H9 (cell line): ENCODE data around the gene ARMC12. TPM values are rescaled to one million over a fixed set of nuclear protein-coding genes. Genes with fewer than 3 reads are reported as not detected.

Source experiments
- DNase-seq: peaks from one replicate; pipeline ENCODE4 v3.0.0-alpha.2; 2017
- H2AFZ ChIP-seq: one replicate; pipeline ENCODE4 v1.6.1; 2013; ENCODE audit warnings: mild to moderate bottlenecking, low read length, control low read depth, moderate library complexity
- H2AK5ac ChIP-seq: 2 replicates; pipeline ENCODE4 v1.6.1; 2013; ENCODE audit warnings: low read length, control low read depth, mixed read lengths; ENCODE audit not compliant: insufficient read length
- H2BK120ac ChIP-seq: one replicate; pipeline ENCODE4 v1.6.1; 2013; ENCODE audit warnings: low read depth, mild to moderate bottlenecking, low read length, control low read depth, inconsistent platforms; ENCODE audit not compliant: poor library complexity, severe bottlenecking
- H2BK12ac ChIP-seq: 2 replicates; pipeline ENCODE4 v1.6.1; 2013; ENCODE audit warnings: low read length, control low read depth, mixed read lengths, low read depth; ENCODE audit not compliant: insufficient read length
- H2BK15ac ChIP-seq: 2 replicates; pipeline ENCODE4 v1.6.1; 2013; ENCODE audit warnings: low read depth, low read length, control low read depth
- H2BK20ac ChIP-seq: one replicate; pipeline ENCODE4 v1.6.1; 2013; ENCODE audit warnings: low read depth, mild to moderate bottlenecking, low read length, control low read depth, inconsistent platforms; ENCODE audit not compliant: poor library complexity, severe bottlenecking
- H2BK5ac ChIP-seq: 2 replicates; pipeline ENCODE4 v1.6.1; 2013; ENCODE audit warnings: low read length, control low read depth, mixed read lengths; ENCODE audit not compliant: insufficient read length
- H3K14ac ChIP-seq: 2 replicates; pipeline ENCODE4 v1.6.1; 2013; ENCODE audit warnings: low read length, control low read depth; ENCODE audit not compliant: insufficient read depth
- H3K18ac ChIP-seq: 2 replicates; pipeline ENCODE4 v1.6.1; 2013; ENCODE audit warnings: low read depth, mild to moderate bottlenecking, mixed read lengths, low read length, control low read depth; ENCODE audit not compliant: insufficient read length
- H3K23ac ChIP-seq: 2 replicates; pipeline ENCODE4 v1.6.1; 2013; ENCODE audit warnings: low read length, control low read depth, mixed read lengths, low read depth; ENCODE audit not compliant: insufficient read length
- H3K23me2 ChIP-seq: 2 replicates; pipeline ENCODE4 v1.6.1; 2013; ENCODE audit warnings: low read depth, mild to moderate bottlenecking, mixed read lengths, low read length, control low read depth; ENCODE audit not compliant: insufficient read length, poor library complexity, severe bottlenecking
- H3K27ac ChIP-seq: 2 replicates; pipeline ENCODE4 v1.5.1; 2013; ENCODE audit warnings: low read length, control low read depth, mixed read lengths, low read depth; ENCODE audit not compliant: insufficient read length
- H3K27me3 ChIP-seq: 2 replicates; pipeline ENCODE4 v1.6.1; 2013; ENCODE audit warnings: low read length, control low read depth, inconsistent platforms; ENCODE audit not compliant: insufficient read depth
- H3K4ac ChIP-seq: 2 replicates; pipeline ENCODE4 v1.6.1; 2013; ENCODE audit warnings: low read depth, mild to moderate bottlenecking, control low read depth, inconsistent platforms, low read length, moderate library complexity
- H3K4me1 ChIP-seq: 2 replicates; pipeline ENCODE4 v1.6.1; 2013; ENCODE audit warnings: low read length, control low read depth, inconsistent platforms; ENCODE audit not compliant: insufficient read depth
- H3K4me2 ChIP-seq: 2 replicates; pipeline ENCODE4 v1.6.1; 2013; ENCODE audit warnings: low read length, control low read depth, mixed read lengths; ENCODE audit not compliant: insufficient read length, insufficient read depth
- H3K56ac ChIP-seq: 2 replicates; pipeline ENCODE4 v1.6.1; 2013; ENCODE audit warnings: low read depth, mild to moderate bottlenecking, mixed read lengths, low read length, control low read depth; ENCODE audit not compliant: insufficient read length
- H3K79me1 ChIP-seq: 2 replicates; pipeline ENCODE4 v1.6.1; 2013; ENCODE audit warnings: low read depth, mild to moderate bottlenecking, moderate library complexity, low read length, control low read depth, inconsistent platforms; ENCODE audit not compliant: insufficient read depth, poor library complexity, severe bottlenecking
- H3K79me2 ChIP-seq: 2 replicates; pipeline ENCODE4 v1.6.1; 2013; ENCODE audit warnings: low read length, control low read depth, inconsistent platforms; ENCODE audit not compliant: insufficient read depth
- H3K9ac ChIP-seq: 2 replicates; pipeline ENCODE4 v1.6.1; 2013; ENCODE audit warnings: low read length, control low read depth, mixed read lengths; ENCODE audit not compliant: insufficient read length; ENCODE audit errors: extremely low read depth
- H3K9me3 ChIP-seq: one replicate; pipeline ENCODE4 v1.6.1; 2013; ENCODE audit warnings: low read depth, low read length, inconsistent platforms; ENCODE audit not compliant: control insufficient read depth
- H3T11ph ChIP-seq: one replicate; pipeline ENCODE4 v1.6.1; 2013; ENCODE audit warnings: mild to moderate bottlenecking, low read length, control low read depth, inconsistent platforms
- H4K20me1 ChIP-seq: one replicate; pipeline ENCODE4 v1.6.1; 2013; ENCODE audit not compliant: control insufficient read depth, insufficient read length, insufficient read depth
- H4K5ac ChIP-seq: 2 replicates; pipeline ENCODE4 v1.6.1; 2013; ENCODE audit warnings: low read depth, mild to moderate bottlenecking, mixed read lengths, low read length, control low read depth; ENCODE audit not compliant: insufficient read length
- H4K8ac ChIP-seq: replicated peaks from 2 replicates; pipeline ENCODE4 v1.6.1; 2013; ENCODE audit warnings: low read length, control low read depth, mixed read lengths, low read depth; ENCODE audit not compliant: insufficient read length
- H4K91ac ChIP-seq: 2 replicates; pipeline ENCODE4 v1.6.1; 2013; ENCODE audit warnings: low read depth, mild to moderate bottlenecking, moderate library complexity, mixed read lengths, low read length, control low read depth; ENCODE audit not compliant: insufficient read length
- H3K27ac Mint-ChIP-seq, 3 experiments: 2 replicates in 2 of 3; 3 replicates in 1 of 3; pipeline ENCODE4 v1.8.0; 2020 to 2021; ENCODE audit warnings: mixed read lengths in 3 of 3, mild to moderate bottlenecking in 1 of 3, moderate library complexity in 1 of 3
- H3K27me3 Mint-ChIP-seq: 2 replicates; pipeline ENCODE4 v1.8.0; 2021; ENCODE audit warnings: low read depth, mild to moderate bottlenecking, moderate library complexity, mixed read lengths
- H3K36me3 Mint-ChIP-seq, 3 experiments: 2 replicates in 2 of 3; 3 replicates in 1 of 3; pipeline ENCODE4 v1.8.0; 2020 to 2021; ENCODE audit warnings: low read depth in 3 of 3, mixed read lengths in 3 of 3; ENCODE audit not compliant: insufficient read depth in 1 of 3
- H3K4me1 Mint-ChIP-seq, 2 experiments: 2 replicates each; pipeline ENCODE4 v1.8.0; 2020; ENCODE audit warnings: mixed read lengths in 2 of 2
- H3K4me3 Mint-ChIP-seq, 2 experiments: 2 replicates in 1 of 2; 3 replicates in 1 of 2; pipeline ENCODE4 v1.8.0; 2020 to 2021; ENCODE audit warnings: mild to moderate bottlenecking in 2 of 2, mixed read lengths in 2 of 2, moderate library complexity in 1 of 2
- H3K9me3 Mint-ChIP-seq, 2 experiments: 2 replicates in 1 of 2; 3 replicates in 1 of 2; pipeline ENCODE4 v1.8.0; 2020; ENCODE audit warnings: mild to moderate bottlenecking in 2 of 2, mixed read lengths in 2 of 2, moderate library complexity in 1 of 2
- WGBS: extraction: QIAGEN DNeasy Blood & Tissue Kit; methylation state at CpG from one replicate; pipeline ENCODE4 v1.1.7; 2013; ENCODE audit warnings: missing lambda C conversion rate, low lambda C conversion rate, mixed read lengths; ENCODE audit not compliant: insufficient read length; ENCODE audit errors: extremely low coverage; 5-methylcytosine and 5-hydroxymethylcytosine counted together
- total RNA-seq: library from RNA; stranded (reverse); gene quantifications from 2 replicates; pipeline ENCODE4 v1.2.1, GENCODE V29; 2021
- TF ChIP-seq, protein P1 (sequence below): fragments of 200-600 bp; sonication (generic); conservative IDR thresholded peaks from 3 replicates; pipeline ENCODE4 v1.8.0; 2021; ENCODE audit warnings: antibody characterized with exemption, mild to moderate bottlenecking

Gene ARMC12
- total RNA-seq, 1 experiment from 2014 or later = 1.7 TPM

DNA sequence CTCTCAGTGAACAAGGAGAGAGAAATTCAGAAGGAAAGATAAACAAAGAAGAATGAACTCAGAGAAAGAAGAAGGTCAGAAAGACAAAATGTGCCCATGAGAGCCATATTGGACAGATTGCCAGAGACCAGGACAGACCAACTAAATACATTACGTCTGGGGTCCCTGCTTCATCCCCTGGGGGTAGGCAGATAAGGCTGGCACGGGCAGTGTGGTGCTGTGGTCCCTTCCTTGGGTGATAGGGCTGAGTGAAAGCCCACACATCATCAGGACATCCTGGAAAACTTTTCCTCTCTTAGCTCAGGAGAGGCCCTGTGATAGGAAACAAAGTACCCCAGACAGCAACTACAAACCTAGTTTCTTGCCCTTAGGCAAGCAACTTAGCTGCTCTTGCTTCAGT lies 13.2 kb upstream of the ARMC12 start:
- Histone ChIP-seq H3K4me2 (no peak overlapping the region), H2BK5ac (no peak overlapping the region), H4K91ac (no peak overlapping the region), H3K79me2 (no peaks in the 10 kb centered on the region), H3K56ac (no peak overlapping the region), H3T11ph (no peak overlapping the region), H3K27me3 (peaks cover 2% of the 10 kb centered on the region; the same call in 1 of the 2 replicates), H3K9me3 (no peaks in the 10 kb centered on the region), H2BK15ac (no peak overlapping the region), H2BK120ac (no peak overlapping the region), H3K4ac (no peak overlapping the region), H2BK20ac (no peak overlapping the region), H3K23ac (no peak overlapping the region), H3K14ac (no peak overlapping the region), H3K4me1 (peaks cover 23% of the 10 kb centered on the region; the same call in 1 of the 2 replicates), H3K23me2 (peaks cover 8% of the 10 kb centered on the region), H3K27ac (no peak overlapping the region), H3K9ac (no peak overlapping the region), H3K79me1 (no peaks in the 10 kb centered on the region), H2BK12ac (no peak overlapping the region), H3K18ac (no peak overlapping the region), H2AK5ac (no peak overlapping the region), H2AFZ (no peak overlapping the region), H4K8ac (no peak overlapping the region), H4K5ac (no peak overlapping the region), H4K20me1 (no peaks in the 10 kb centered on the region)
- no peak for DNase-seq
- Mint-ChIP-seq H3K27ac (no peak overlapping the region), H3K4me1 (peaks cover 50 to 54% of the 10 kb centered on the region in 2 experiments), H3K36me3 (no peaks in the 10 kb centered on the region), H3K4me3 (no peak overlapping the region; a peak in 1 of 5 replicates), H3K9me3 (no peaks in the 10 kb centered on the region), H3K27me3 (peaks cover 25% of the 10 kb centered on the region)
- WGBS = no CpG with 5 or more reads among the region's 2 CpGs
- TF ChIP-seq, protein P1, sequence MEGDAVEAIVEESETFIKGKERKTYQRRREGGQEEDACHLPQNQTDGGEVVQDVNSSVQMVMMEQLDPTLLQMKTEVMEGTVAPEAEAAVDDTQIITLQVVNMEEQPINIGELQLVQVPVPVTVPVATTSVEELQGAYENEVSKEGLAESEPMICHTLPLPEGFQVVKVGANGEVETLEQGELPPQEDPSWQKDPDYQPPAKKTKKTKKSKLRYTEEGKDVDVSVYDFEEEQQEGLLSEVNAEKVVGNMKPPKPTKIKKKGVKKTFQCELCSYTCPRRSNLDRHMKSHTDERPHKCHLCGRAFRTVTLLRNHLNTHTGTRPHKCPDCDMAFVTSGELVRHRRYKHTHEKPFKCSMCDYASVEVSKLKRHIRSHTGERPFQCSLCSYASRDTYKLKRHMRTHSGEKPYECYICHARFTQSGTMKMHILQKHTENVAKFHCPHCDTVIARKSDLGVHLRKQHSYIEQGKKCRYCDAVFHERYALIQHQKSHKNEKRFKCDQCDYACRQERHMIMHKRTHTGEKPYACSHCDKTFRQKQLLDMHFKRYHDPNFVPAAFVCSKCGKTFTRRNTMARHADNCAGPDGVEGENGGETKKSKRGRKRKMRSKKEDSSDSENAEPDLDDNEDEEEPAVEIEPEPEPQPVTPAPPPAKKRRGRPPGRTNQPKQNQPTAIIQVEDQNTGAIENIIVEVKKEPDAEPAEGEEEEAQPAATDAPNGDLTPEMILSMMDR = no peak
